PFSK-1 (cell line): ENCODE measurements around the gene RHBDD1.

Experiments used
- FOXP2 ChIP-seq: optimal IDR thresholded peaks from 2 replicates; pipeline ENCODE3; 2011; ENCODE audit warnings: borderline replicate concordance, control low read depth, inconsistent platforms; ENCODE audit not compliant: insufficient read depth; ENCODE audit errors: extremely low read length, extremely low read depth
- POLR2AphosphoS5 ChIP-seq: IDR thresholded peaks from 2 replicates; pipeline ENCODE4 v1.6.1; 2012; ENCODE audit warnings: low read depth, mild to moderate bottlenecking, control low read depth, low read length, moderate library complexity
- REST ChIP-seq, 2 experiments: IDR thresholded peaks; 2 replicates each; pipeline versions ENCODE4 v1.6.1 to v1.8.0; 2011 to 2012; ENCODE audit warnings: low read depth in 2 of 2, low read length in 2 of 2, control low read depth in 1 of 2, inconsistent platforms in 1 of 2, mild to moderate bottlenecking in 1 of 2, moderate library complexity in 1 of 2; ENCODE audit not compliant: insufficient read depth in 1 of 2

- no peak for TF ChIP-seq POLR2AphosphoS5
- no peak for TF ChIP-seq FOXP2
- no peak for TF ChIP-seq REST (IDR thresholded peaks at IDR 0.05; ENCODE audit: insufficient read depth in 1 of 2, low read depth in 2 of 2, low read length in 2 of 2)
These were observed 117.4 kb downstream of the RHBDD1 start for GRCh38 chr2:226953206-226953605.
